Measurements from ENCODE around the gene MAP1LC3A. TPM values are rescaled to one million over a fixed set of nuclear protein-coding genes. Genes with fewer than 3 reads are reported as not detected.

Gene MAP1LC3A
- total and polyA plus RNA-seq, 2 donors (not counting 3 experiments of a cell fraction or from before 2014, with no cell fraction given), result 32.1 to 39.8 TPM

DNA sequence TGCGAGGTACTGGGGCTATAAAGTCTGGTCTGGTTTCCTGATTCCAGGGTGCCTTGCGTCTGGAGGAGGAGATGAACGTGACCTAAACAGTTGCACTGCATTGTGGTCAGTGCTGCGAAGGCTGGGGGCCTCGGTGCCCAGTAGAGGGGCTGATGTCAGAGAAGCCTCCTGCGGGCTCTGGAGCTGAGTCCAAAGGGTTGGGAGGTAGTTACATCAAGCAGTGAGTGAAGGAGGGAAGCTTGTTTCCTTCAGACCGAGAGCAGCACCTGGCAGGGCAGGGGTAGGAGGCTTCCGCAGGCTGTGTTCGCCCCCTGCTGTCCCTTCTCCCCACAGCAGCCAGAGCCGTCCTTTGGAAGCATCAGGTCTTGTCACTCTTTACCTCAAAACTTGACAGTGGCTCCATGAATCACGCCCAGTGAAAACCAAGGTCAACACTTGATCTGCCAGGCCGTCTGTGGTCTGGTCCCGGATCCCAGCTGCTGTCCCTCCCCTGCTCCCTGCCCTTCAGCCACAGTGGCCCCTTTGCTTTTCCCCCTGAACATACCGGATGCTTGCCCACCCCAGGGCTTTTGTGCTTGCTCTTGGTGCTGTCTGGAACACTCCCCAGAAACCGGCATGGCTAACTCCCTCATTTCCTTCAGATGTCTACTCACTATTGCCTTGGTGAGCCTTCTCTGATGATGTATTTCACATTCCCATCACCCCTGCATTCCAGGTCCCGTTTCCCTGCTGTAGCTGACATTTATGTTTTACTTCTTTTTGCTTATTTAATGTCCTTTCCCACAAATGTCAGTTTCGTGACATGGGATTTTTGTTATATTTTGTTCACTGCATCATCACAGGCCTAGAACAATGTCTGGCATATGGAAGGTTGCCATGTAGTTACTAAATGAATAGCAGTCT lies 35.3 kb upstream of the MAP1LC3A start:
- TF ChIP-seq, protein P1, sequence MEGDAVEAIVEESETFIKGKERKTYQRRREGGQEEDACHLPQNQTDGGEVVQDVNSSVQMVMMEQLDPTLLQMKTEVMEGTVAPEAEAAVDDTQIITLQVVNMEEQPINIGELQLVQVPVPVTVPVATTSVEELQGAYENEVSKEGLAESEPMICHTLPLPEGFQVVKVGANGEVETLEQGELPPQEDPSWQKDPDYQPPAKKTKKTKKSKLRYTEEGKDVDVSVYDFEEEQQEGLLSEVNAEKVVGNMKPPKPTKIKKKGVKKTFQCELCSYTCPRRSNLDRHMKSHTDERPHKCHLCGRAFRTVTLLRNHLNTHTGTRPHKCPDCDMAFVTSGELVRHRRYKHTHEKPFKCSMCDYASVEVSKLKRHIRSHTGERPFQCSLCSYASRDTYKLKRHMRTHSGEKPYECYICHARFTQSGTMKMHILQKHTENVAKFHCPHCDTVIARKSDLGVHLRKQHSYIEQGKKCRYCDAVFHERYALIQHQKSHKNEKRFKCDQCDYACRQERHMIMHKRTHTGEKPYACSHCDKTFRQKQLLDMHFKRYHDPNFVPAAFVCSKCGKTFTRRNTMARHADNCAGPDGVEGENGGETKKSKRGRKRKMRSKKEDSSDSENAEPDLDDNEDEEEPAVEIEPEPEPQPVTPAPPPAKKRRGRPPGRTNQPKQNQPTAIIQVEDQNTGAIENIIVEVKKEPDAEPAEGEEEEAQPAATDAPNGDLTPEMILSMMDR (IDR thresholded peaks at IDR 0.05; ENCODE audit: extremely low read depth in 1 of 2, insufficient read depth in 1 of 2, low read depth in 1 of 2, low read length in 2 of 2), result peak; percentile 57 to 85
- TF ChIP-seq POLR2AphosphoS5 (IDR thresholded peaks at IDR 0.05; ENCODE audit: insufficient read depth, low read depth, low read length) (peak; percentile 32), JUN (IDR thresholded peaks at IDR 0.05; ENCODE audit: borderline replicate concordance, insufficient read depth, insufficient read length, low read depth) (no peak), MYC (IDR thresholded peaks at IDR 0.05; ENCODE audit: low read depth, low read length) (no peak), GATA2 (IDR thresholded peaks at IDR 0.05; ENCODE audit: insufficient read depth, insufficient read length, low read depth, low read length) (no peak)
- peaks cover 66% of the 10 kb centered on the region for H3K79me2 ChIP-seq (ENCODE audit: control insufficient read depth, insufficient read depth, low read length)
- H3K27me3 ChIP-seq (ENCODE audit: control insufficient read depth in 2 of 2, insufficient read depth in 2 of 2, low read length in 2 of 2), result no peaks in the 10 kb centered on the region
- DNase-seq (ENCODE audit: low read depth, low spot score) (peak; percentile 61), FAIRE-seq (peak; percentile 50)
- no peak overlapping the region for H3K4me2 ChIP-seq (ENCODE audit: insufficient read depth, low read length)
- POLR2A ChIA-PET, result no interaction called here
- intact Hi-C loops (cut with micrococcal nuclease), result loop anchor here (1.0 kb wide), 1 partner anchor 211 kb away; no protein-coding TSS in a partner anchor
- no peak overlapping the region for H3K9ac ChIP-seq (replicated peaks; ENCODE audit: extremely low read depth, insufficient read depth, low read length)
- peaks cover 21% of the 10 kb centered on the region for H3K4me1 ChIP-seq (ENCODE audit: control insufficient read depth, extremely low read depth, insufficient read depth, low read length)
- no peak overlapping the region for H3K4me3 ChIP-seq (replicated peaks in 1 of 3; ENCODE audit: insufficient read depth in 1 of 3, low read depth in 1 of 3, low read length in 3 of 3)
- H3K27ac ChIP-seq (ENCODE audit: insufficient read depth, low read depth, low read length), result no peak overlapping the region
- H3K36me3 ChIP-seq (ENCODE audit: control insufficient read depth in 2 of 2, extremely low read depth in 1 of 2, insufficient read depth in 2 of 2, low read length in 2 of 2), result peaks cover 2 to 7% of the 10 kb centered on the region in 2 experiments
- no peak overlapping the region for H2AFZ ChIP-seq (ENCODE audit: low read depth, low read length)
- BruUV-seq (replicated peaks), result no TSS peak
- dilution Hi-C loops (cut with MboI; ENCODE audit: extremely low pct_ligation_motif_present, low sequenced_read_pairs), result no loop called here
- H3K9me1 ChIP-seq (replicated peaks; ENCODE audit: control insufficient read depth, extremely low read depth, insufficient read depth, low read length), result no peaks in the 10 kb centered on the region
- H4K20me1 ChIP-seq (replicated peaks; ENCODE audit: control insufficient read depth, extremely low read depth, insufficient read depth, low read length), result no peaks in the 10 kb centered on the region
- CTCF ChIA-PET, result interaction anchor here (0.5 to 5.8 kb wide), 22 partner anchors 9 to 337 kb away, joined by 3 to 107 read pairs (median 4); no protein-coding TSS in a partner anchor
- H3K9me3 ChIP-seq (replicated peaks; ENCODE audit: control insufficient read depth, insufficient read depth, low read length), result no peaks in the 10 kb centered on the region

Data from endothelial cell of umbilical vein (primary cell).